HCT116 (cell line): ENCODE data around the gene PRSS27. TPM values are rescaled to one million over a fixed set of nuclear protein-coding genes. Genes with fewer than 3 reads are reported as not detected.

Experiments
- ATAC-seq: fragments of 200-7000 bp; cut with Tn5 transposase; 2 replicates; pipeline ENCODE4 v1.9.1; 2020; ENCODE audit warnings: mild to moderate bottlenecking, moderate library complexity
- BruUV-seq: library from RNA; stranded (reverse); fragments of 400-500 nt; replicated peaks from 2 replicates; lab custom pipeline; 2021; lab: Mats Ljungman, UMichigan
- CTCF ChIA-PET: fragments of 300-600 bp; sonication (Branson Sonifier 250); formaldehyde crosslinking; loops from one replicate; lab custom pipeline; 2021; ENCODE audit warnings: antibody characterized with exemption; lab: Charles Lee
- POLR2A ChIA-PET: fragments of 300-600, 350-600 bp; sonication (Branson Sonifier 250); formaldehyde crosslinking; loops from one replicate; lab custom pipeline; 2021; ENCODE audit warnings: antibody characterized with exemption; lab: Charles Lee
- RAD21 ChIA-PET, 2 experiments: fragments of 300-600 bp; sonication (Branson Sonifier 250); formaldehyde crosslinking; loops; one replicate each; lab custom pipeline; 2023; ENCODE audit warnings: low total read pairs in 2 of 2; ENCODE audit not compliant: uncharacterized antibody in 2 of 2, unreplicated experiment in 2 of 2, low non-redundant PET in 1 of 2; lab: Charles Lee
- DNase-seq: peaks from one replicate; pipeline ENCODE4 v3.0.0-alpha.2; 2010; ENCODE audit warnings: low read depth, low spot score
- H2AFZ ChIP-seq: fragments of 200-600 bp; shearing (Covaris generic), sonication (generic); 2 replicates; pipeline ENCODE4 v1.6.1; 2017; ENCODE audit warnings: low read depth, mixed run types, mixed read lengths, antibody characterized with exemption, low read length; ENCODE audit not compliant: poor library complexity, severe bottlenecking
- H3K27ac ChIP-seq: 2 replicates; pipeline ENCODE4 v1.5.1; 2012; ENCODE audit warnings: low read depth, low read length
- H3K27me3 ChIP-seq: fragments of 200-600 bp; sonication (generic); 2 replicates; pipeline ENCODE4 v1.6.1; 2016; ENCODE audit warnings: mixed run types, low read length, mixed read lengths; ENCODE audit not compliant: insufficient read depth
- H3K36me3 ChIP-seq, 2 experiments: fragments of 200-500 bp in 1 of 2; fragments of 200-600 bp in 1 of 2; sonication (Bioruptor generic) in 1 of 2; sonication (generic) in 1 of 2; 2 replicates each; pipeline versions ENCODE4 v1.5.1 to v1.6.1; 2014 to 2016; ENCODE audit warnings: low read length in 2 of 2, inconsistent platforms in 1 of 2, mixed read lengths in 1 of 2, mixed run types in 1 of 2; ENCODE audit not compliant: insufficient read depth in 2 of 2, control insufficient read depth in 1 of 2
- H3K4me1 ChIP-seq, 2 experiments: fragments of 200-600 bp in 1 of 2; sonication (generic) in 1 of 2; 2 replicates each; pipeline versions ENCODE4 v1.5.1 to v1.6.1; 2012 to 2017; ENCODE audit warnings: low read length in 2 of 2, inconsistent platforms in 1 of 2, mild to moderate bottlenecking in 1 of 2, mixed read lengths in 1 of 2, mixed run types in 1 of 2, moderate library complexity in 1 of 2; ENCODE audit not compliant: insufficient read depth in 2 of 2, control insufficient read depth in 1 of 2
- H3K4me2 ChIP-seq: fragments of 200-600 bp; sonication (generic); 2 replicates; pipeline ENCODE4 v1.6.1; 2017; ENCODE audit warnings: mixed run types, low read length, mixed read lengths
- H3K4me3 ChIP-seq, 2 experiments: fragments of 200-600 bp in 1 of 2; sonication (generic) in 1 of 2; replicated peaks in 1 of 2; 2 replicates each; pipeline ENCODE4 v1.5.1; 2011 to 2016; ENCODE audit warnings: low read length in 2 of 2, control low read depth in 1 of 2, low read depth in 1 of 2, mild to moderate bottlenecking in 1 of 2, mixed read lengths in 1 of 2, mixed run types in 1 of 2
- H3K79me2 ChIP-seq: fragments of 200-600 bp; sonication (generic); 2 replicates; pipeline ENCODE4 v1.6.1; 2017; ENCODE audit warnings: mild to moderate bottlenecking, mixed run types, low read length, moderate library complexity, mixed read lengths; ENCODE audit not compliant: insufficient read depth
- H3K9ac ChIP-seq: fragments of 200-600 bp; sonication (generic); 2 replicates; pipeline ENCODE4 v1.6.1; 2016; ENCODE audit warnings: low read length, mixed read lengths
- H3K9me2 ChIP-seq: fragments of 200-600 bp; sonication (generic), shearing (Covaris generic); 2 replicates; pipeline ENCODE4 v1.6.1; 2017; ENCODE audit warnings: mixed run types, mild to moderate bottlenecking, moderate library complexity; ENCODE audit not compliant: insufficient read depth
- H3K9me3 ChIP-seq, 2 experiments: fragments of 200-500 bp in 1 of 2; fragments of 200-600 bp in 1 of 2; sonication (Bioruptor generic) in 1 of 2; sonication (generic) in 1 of 2; 2 replicates each; pipeline ENCODE4 v1.6.1; 2014 to 2017; ENCODE audit warnings: low read length in 2 of 2, mixed read lengths in 2 of 2, inconsistent platforms in 1 of 2, low read depth in 1 of 2, mild to moderate bottlenecking in 1 of 2, mixed run types in 1 of 2, moderate library complexity in 1 of 2; ENCODE audit not compliant: control insufficient read depth in 1 of 2, insufficient read depth in 1 of 2
- H4K20me1 ChIP-seq: fragments of 200-600 bp; sonication (generic), shearing (Covaris generic); 2 replicates; pipeline ENCODE4 v1.6.1; 2017; ENCODE audit warnings: mixed run types, mild to moderate bottlenecking, moderate library complexity; ENCODE audit not compliant: insufficient read depth
- CBX3 ChIP-seq: IDR thresholded peaks from 2 replicates; pipeline ENCODE4 v1.6.1; 2012; ENCODE audit warnings: low read depth
- EZH2phosphoT487 ChIP-seq: fragments of 200-600 bp; IDR thresholded peaks from 2 replicates; pipeline ENCODE4 v1.6.1; 2018; ENCODE audit warnings: antibody characterized with exemption, borderline replicate concordance
- POLR2A ChIP-seq: IDR thresholded peaks from 2 replicates; pipeline ENCODE4 v1.7.0; 2011; ENCODE audit warnings: borderline replicate concordance; ENCODE audit not compliant: insufficient read depth, insufficient read length; ENCODE audit errors: extremely low read depth
- POLR2AphosphoS5 ChIP-seq: IDR thresholded peaks from 2 replicates; pipeline ENCODE4 v1.6.1; 2011; ENCODE audit warnings: mild to moderate bottlenecking, low read depth, low read length, moderate library complexity
- SRF ChIP-seq: IDR thresholded peaks from 2 replicates; pipeline ENCODE4 v1.6.1; 2012; ENCODE audit warnings: low read depth
- TCF7L2 ChIP-seq: IDR thresholded peaks from 2 replicates; pipeline ENCODE4 v1.7.0; 2011; ENCODE audit warnings: borderline replicate concordance, inconsistent platforms; ENCODE audit not compliant: insufficient read depth, insufficient read length; ENCODE audit errors: extremely low read depth
- intact Hi-C: fragments of 100-400 bp; cut with micrococcal nuclease; formaldehyde crosslinking; loops from 2 replicates; pipeline ENCODE4 v1.10.0; 2022
- total RNA-seq: library from RNA; stranded (reverse); gene quantifications from one replicate; pipeline ENCODE4 v1.2.1, GENCODE V29; 2021; ENCODE audit not compliant: unreplicated experiment
- TF ChIP-seq, protein P1 (sequence below), 3 experiments: fragments of 200-600 bp in 1 of 3; sonication (generic) in 1 of 3; IDR thresholded peaks in 2 of 3; conservative IDR thresholded peaks in 1 of 3; 2 replicates each; pipeline ENCODE4 v1.5.1; 2012 to 2017; ENCODE audit warnings: low read depth in 2 of 3, low read length in 2 of 3, antibody characterized with exemption in 1 of 3, borderline replicate concordance in 1 of 3, control low read depth in 1 of 3, mild to moderate bottlenecking in 1 of 3, mixed read lengths in 1 of 3, mixed run types in 1 of 3, moderate library complexity in 1 of 3; ENCODE audit not compliant: insufficient read depth in 1 of 3

Gene PRSS27
- total RNA-seq, 1 experiment from 2014 or later = 3.3 TPM

DNA sequence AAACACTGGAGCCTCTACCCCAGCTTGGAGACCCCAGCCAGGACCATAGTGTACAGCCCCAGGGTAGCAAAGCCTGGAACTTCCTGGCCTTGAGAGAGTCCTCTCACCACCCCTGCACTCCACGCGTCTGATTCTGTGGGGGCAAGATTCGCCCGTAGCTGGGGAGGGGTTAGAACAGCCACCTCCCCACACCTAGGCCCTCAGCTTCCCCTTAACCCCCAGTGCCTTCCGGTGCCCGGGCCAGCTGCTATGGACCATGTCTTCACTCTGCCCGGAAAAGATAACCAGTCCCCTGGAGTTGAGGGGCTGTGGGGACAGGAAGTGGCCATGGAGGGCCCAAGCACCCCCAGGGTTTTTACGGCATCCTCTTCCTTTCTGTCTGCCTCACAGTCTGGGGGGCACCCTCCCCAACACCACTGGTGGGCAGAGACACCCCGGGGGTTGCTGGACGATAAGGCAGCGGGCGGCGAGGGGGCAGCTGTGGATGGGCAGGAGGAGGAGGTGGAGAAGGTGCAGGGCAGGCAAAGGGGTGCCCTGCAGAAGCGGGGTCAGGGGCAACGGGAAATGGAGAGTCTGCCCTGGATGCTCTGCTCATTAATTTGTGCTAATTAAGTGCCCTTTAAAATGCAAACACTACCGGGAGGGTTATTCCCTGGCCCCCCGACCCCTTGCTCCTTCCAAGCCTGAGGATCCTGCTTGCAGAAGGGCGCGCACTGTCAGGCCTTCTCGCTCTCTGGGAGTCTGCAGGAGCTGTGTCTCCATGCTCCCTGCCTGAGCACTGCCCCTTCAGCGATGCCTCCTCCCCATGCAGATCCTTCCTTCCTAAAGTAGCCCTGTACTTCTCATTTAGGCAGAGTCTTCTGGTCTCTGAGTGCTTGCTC lies 2.4 kb downstream of the PRSS27 start:
- H3K9me3 ChIP-seq = no peaks in the 10 kb centered on the region
- POLR2A ChIA-PET = no interaction called here
- no peak for TF ChIP-seq POLR2AphosphoS5
- no peak for TF ChIP-seq TCF7L2
- TF ChIP-seq SRF = no peak
- TF ChIP-seq, all 23 proteins: peak for 0
- DNase-seq (no peak), ATAC-seq (no peak)
- Histone ChIP-seq H3K4me3 (no peak overlapping the region), H2AFZ (no peak overlapping the region), H3K27ac (no peak overlapping the region), H3K4me1 (peaks cover 16 to 31% of the 10 kb centered on the region in 2 experiments), H3K9ac (no peak overlapping the region), H3K36me3 (no peaks in the 10 kb centered on the region), H3K27me3 (no peaks in the 10 kb centered on the region), H3K4me2 (no peak overlapping the region), H4K20me1 (no peaks in the 10 kb centered on the region), H3K79me2 (no peaks in the 10 kb centered on the region), H3K9me2 (no peaks in the 10 kb centered on the region)
- RAD21 ChIA-PET = no interaction called here
- BruUV-seq = no TSS peak
- intact Hi-C loops = no loop called here
- CTCF ChIA-PET = interaction anchor here (0.6 kb wide), 1 partner anchor 1928 kb away, joined by 3 read pairs; no protein-coding TSS in a partner anchor

GRCh38 chr16:2716948-2717347 lies 3.1 kb downstream of the PRSS27 start:
- ChIA-PET POLR2A (no interaction called here), CTCF (no interaction called here), RAD21 (no interaction called here)
- Histone ChIP-seq H3K9me2 (no peaks in the 10 kb centered on the region), H3K4me3 (no peak overlapping the region), H3K27ac (no peak overlapping the region), H3K9me3 (no peaks in the 10 kb centered on the region), H3K36me3 (no peaks in the 10 kb centered on the region), H3K9ac (no peak overlapping the region), H3K4me2 (no peak overlapping the region), H3K27me3 (no peaks in the 10 kb centered on the region), H3K4me1 (peaks cover 11 to 24% of the 10 kb centered on the region in 2 experiments), H3K79me2 (no peaks in the 10 kb centered on the region), H2AFZ (no peak overlapping the region), H4K20me1 (no peaks in the 10 kb centered on the region)
- TF ChIP-seq POLR2A (no peak), EZH2phosphoT487 (no peak), CBX3 (no peak)
- TF ChIP-seq, protein P1, sequence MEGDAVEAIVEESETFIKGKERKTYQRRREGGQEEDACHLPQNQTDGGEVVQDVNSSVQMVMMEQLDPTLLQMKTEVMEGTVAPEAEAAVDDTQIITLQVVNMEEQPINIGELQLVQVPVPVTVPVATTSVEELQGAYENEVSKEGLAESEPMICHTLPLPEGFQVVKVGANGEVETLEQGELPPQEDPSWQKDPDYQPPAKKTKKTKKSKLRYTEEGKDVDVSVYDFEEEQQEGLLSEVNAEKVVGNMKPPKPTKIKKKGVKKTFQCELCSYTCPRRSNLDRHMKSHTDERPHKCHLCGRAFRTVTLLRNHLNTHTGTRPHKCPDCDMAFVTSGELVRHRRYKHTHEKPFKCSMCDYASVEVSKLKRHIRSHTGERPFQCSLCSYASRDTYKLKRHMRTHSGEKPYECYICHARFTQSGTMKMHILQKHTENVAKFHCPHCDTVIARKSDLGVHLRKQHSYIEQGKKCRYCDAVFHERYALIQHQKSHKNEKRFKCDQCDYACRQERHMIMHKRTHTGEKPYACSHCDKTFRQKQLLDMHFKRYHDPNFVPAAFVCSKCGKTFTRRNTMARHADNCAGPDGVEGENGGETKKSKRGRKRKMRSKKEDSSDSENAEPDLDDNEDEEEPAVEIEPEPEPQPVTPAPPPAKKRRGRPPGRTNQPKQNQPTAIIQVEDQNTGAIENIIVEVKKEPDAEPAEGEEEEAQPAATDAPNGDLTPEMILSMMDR (IDR thresholded peaks at IDR 0.05 in 2 of 3, conservative IDR thresholded peaks at IDR 0.05 in 1 of 3; ENCODE audit: borderline replicate concordance in 1 of 3, insufficient read depth in 1 of 3, low read depth in 2 of 3, low read length in 2 of 3) = peak in 1 of 3 experiments; percentile 4; a peak in 1 of 6 replicates
- intact Hi-C loops = no loop called here
- ATAC-seq (no peak), DNase-seq (no peak)
- no TSS peak for BruUV-seq
